HG02970 (cell line): ENCODE data around the gene CFAP47.
"Not testable (repeated sequence)": the region's sequence is repeated elsewhere in the genome, so short reads cannot be mapped to it uniquely, and the experiment has no call there.

ENCODE experiments used
- ATAC-seq: cut with Tn5 transposase; IDR thresholded peaks from one replicate; pipeline ENCODE4 v1.9.1; 2021; ENCODE audit warnings: mild to moderate bottlenecking, moderate library complexity, moderate number of reproducible peaks; ENCODE audit not compliant: unreplicated experiment, low FRiP score

Gene CFAP47

GRCh38 chrX:35919536-35920309 is at the start of gene CFAP47:
Gene CFAP47 (plus strand): TSS chrX:35919734. CDS start chrX:35919800, 66 bp downstream.
- ATAC-seq = no peak

GRCh38 chrX:35880601-35881000 is 38.9 kb upstream of the CFAP47 start:
- ATAC-seq = no peak

GRCh38 chrX:35886135-35886534 is 33.4 kb upstream of the CFAP47 start:
- no peak for ATAC-seq

GRCh38 chrX:35890699-35891098 is 28.8 kb upstream of the CFAP47 start:
- ATAC-seq = no peak

GRCh38 chrX:35986816-35987215 is 67.3 kb downstream of the CFAP47 start:
- not testable (repeated sequence) for ATAC-seq

- no peak for ATAC-seq
These were observed 87.7 kb downstream of the CFAP47 start for GRCh38 chrX:36007207-36007606.

- no peak for ATAC-seq
These were observed 99.6 kb downstream of the CFAP47 start for GRCh38 chrX:36019125-36019524.

- no peak for ATAC-seq
These were observed 116.0 kb downstream of the CFAP47 start for GRCh38 chrX:36035550-36035949.

GRCh38 chrX:36062778-36063177 is 143.2 kb downstream of the CFAP47 start:
- no peak for ATAC-seq

GRCh38 chrX:36071061-36071460 is 151.5 kb downstream of the CFAP47 start:
- ATAC-seq = no peak

GRCh38 chrX:36075009-36075408 is 155.5 kb downstream of the CFAP47 start:
- not testable (repeated sequence) for ATAC-seq

GRCh38 chrX:36083256-36083655 is 163.7 kb downstream of the CFAP47 start:
- no peak for ATAC-seq

- no peak for ATAC-seq
These were observed 167.8 kb downstream of the CFAP47 start for GRCh38 chrX:36087366-36087765.

- not testable (repeated sequence) for ATAC-seq
These were observed 169.4 kb downstream of the CFAP47 start for GRCh38 chrX:36088939-36089338.

GRCh38 chrX:36102425-36102824 is 182.9 kb downstream of the CFAP47 start:
- no peak for ATAC-seq

- no peak for ATAC-seq
These were observed 196.7 kb downstream of the CFAP47 start for GRCh38 chrX:36116222-36116621.

- no peak for ATAC-seq
These were observed 239.7 kb downstream of the CFAP47 start for GRCh38 chrX:36159254-36159653.

- ATAC-seq = no peak
These were observed 240.5 kb downstream of the CFAP47 start for GRCh38 chrX:36160081-36160480.

- no peak for ATAC-seq
These were observed 279.0 kb downstream of the CFAP47 start for GRCh38 chrX:36198575-36198974.

- no peak for ATAC-seq
These were observed 280.4 kb downstream of the CFAP47 start for GRCh38 chrX:36199928-36200327.

- ATAC-seq = no peak
These were observed 295.4 kb downstream of the CFAP47 start for GRCh38 chrX:36214924-36215323.

- ATAC-seq = no peak
These were observed 299.3 kb downstream of the CFAP47 start for GRCh38 chrX:36218801-36219200.
